ENCODE data around the gene IL5.

GRCh38 chr5:132501629-132501956, 41.7 kb downstream of the IL5 start:
- TF ChIP-seq MXI1 (IDR thresholded peaks at IDR 0.05; ENCODE audit: borderline replicate concordance, low read depth, low read length) (no peak), CTCF (CRISPR knock-in tag; IDR thresholded peaks at IDR 0.05) (no peak), BRCA1 (CRISPR knock-in tag; IDR thresholded peaks at IDR 0.05) (no peak), ZNF75D (CRISPR knock-in tag; IDR thresholded peaks at IDR 0.05; ENCODE audit: borderline replicate concordance) (no peak), KDM1A (CRISPR knock-in tag; IDR thresholded peaks at IDR 0.05) (no peak), ZNF251 (CRISPR knock-in tag; IDR thresholded peaks at IDR 0.05) (no peak), PRMT3 (CRISPR knock-in tag; IDR thresholded peaks at IDR 0.05; ENCODE audit: borderline replicate concordance, low read depth) (no peak), ZBTB37 (CRISPR knock-in tag; IDR thresholded peaks at IDR 0.05) (no peak), ATF6 (CRISPR knock-in tag; conservative IDR thresholded peaks at IDR 0.05) (no peak)

All from HepG2 (cell line).